ENCODE results near the gene RBKS.
"Not testable (repeated sequence)": the region's sequence is repeated elsewhere in the genome, so short reads cannot be mapped to it uniquely, and the experiment has no call there.

The RBKS gene

GRCh38 chr2:27870724-27871123 is 19.5 kb downstream of the RBKS start:
- no peak for DNase-seq

GRCh38 chr2:27869763-27870162 is 20.4 kb downstream of the RBKS start:
- no peak for DNase-seq

- DNase-seq: no peak
These were observed 23.9 kb downstream of the RBKS start for GRCh38 chr2:27866237-27866636.

DNA sequence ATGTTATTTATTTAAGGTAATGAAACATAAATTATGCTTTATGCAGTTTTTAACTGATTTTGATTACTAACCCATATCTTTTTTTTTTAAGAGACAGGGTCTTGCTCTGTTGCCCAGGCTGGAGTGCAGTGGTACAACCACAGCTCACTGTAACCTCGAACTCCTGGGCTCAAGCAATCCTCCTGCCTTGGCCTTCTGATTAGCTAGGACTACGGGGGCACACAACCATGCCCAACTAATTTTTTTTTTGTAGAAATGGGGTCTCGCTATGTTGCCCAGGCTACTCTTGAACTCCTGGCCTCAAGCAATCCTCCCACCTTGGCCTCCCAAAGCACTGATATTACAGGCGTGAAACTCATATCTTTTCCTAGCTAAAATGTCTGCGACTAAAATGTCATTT is 26.2 kb downstream of the RBKS start:
- not testable (repeated sequence) for DNase-seq

GRCh38 chr2:27863146-27863545 is 27.0 kb downstream of the RBKS start:
- no peak for DNase-seq

DNA sequence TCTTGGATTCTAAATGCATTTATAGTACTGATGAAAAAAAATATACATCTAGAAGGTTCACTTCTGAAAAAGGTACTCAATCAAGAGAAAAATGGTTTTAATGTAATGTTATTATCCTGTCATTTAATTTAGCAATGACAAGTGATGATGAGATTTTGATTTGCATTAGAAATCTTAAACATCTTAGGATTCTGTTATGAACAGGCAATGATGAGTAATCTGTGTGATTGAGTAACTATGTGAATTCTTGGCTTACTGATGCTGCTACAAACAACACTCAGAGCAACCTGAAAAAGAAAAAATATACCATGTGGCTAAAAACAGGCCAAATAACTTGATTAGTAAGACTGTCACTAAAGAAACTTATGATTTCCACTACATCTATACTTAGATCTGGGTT is 30.1 kb downstream of the RBKS start:
- DNase-seq: no peak

GRCh38 chr2:27857417-27858172 is 32.6 kb downstream of the RBKS start:
- no peak for DNase-seq

DNA sequence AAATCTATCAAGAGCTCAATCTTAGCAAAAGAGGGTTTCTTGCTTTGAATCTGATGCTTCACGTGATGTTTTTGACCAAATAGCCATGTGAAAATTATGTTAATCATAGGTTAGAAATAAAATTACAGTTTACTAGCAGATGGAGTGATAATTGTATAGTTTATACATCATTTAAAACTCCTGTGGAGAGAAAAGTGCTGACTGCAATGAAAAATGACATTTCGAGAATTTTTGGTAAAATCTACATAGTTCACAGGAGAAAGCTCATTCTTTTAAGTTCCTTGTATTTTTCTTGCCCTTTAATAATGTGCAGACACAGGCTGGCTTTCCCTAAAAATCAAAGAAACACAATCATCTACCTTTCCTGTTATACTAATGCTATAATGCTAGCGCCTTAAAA is 33.2 kb downstream of the RBKS start:
- DNase-seq: no peak

GRCh38 chr2:27856386-27856785 is 33.8 kb downstream of the RBKS start:
- no peak for DNase-seq

DNA sequence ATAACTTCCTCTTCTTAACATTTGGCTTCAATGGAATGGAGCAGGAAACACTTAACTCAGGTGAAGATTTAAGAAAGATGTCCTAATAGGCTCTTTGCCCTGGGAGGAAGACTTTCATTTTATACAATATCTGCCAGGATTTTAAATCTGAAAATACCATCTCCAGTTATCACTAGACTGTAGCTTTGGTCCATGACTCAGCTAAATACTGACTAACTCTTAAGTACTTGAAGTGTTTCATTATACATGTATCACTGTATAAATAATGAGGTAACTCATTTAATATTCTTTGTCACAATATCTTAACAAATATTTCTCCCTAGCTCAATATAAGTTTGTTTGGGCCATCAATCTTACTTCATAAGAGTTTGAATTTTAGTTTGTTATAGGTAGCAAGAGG is 34.7 kb downstream of the RBKS start:
- no peak for DNase-seq

GRCh38 chr2:27854229-27854862 is 35.8 kb downstream of the RBKS start:
- DNase-seq: no peak

GRCh38 chr2:27852691-27853090 is 37.5 kb downstream of the RBKS start:
- DNase-seq: no peak

DNA sequence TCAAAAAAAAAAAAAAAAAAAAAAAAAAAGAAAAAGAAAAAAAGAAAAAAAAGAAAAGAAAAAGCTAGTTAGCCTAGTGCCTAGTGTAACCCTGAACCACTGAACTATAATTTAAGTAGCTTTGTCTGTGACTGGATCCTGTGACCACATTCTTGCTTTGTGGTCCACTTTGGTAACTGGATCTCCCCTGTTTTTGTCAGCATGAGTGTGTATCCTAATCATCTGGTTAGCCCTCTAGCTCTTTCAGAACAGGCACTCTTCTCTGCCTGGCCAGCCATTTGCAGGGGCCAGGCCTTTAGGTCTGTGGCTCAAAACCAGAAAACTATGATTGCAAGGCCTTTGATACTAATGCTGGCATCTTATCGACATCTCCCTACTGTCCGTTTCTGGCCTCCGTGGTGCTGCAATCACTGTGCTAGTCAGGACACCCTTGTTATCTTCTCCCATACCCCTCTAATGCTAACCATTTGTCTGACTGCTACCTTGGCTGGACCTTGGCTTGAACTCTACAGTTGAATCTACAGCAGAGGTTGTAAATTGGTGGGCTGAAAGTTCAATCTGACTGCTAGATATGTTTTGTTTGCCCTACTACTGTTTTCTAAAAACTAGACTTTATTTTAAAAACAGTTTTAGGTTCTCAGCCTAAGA is 40.5 kb downstream of the RBKS start:
- DNase-seq: no peak

DNA sequence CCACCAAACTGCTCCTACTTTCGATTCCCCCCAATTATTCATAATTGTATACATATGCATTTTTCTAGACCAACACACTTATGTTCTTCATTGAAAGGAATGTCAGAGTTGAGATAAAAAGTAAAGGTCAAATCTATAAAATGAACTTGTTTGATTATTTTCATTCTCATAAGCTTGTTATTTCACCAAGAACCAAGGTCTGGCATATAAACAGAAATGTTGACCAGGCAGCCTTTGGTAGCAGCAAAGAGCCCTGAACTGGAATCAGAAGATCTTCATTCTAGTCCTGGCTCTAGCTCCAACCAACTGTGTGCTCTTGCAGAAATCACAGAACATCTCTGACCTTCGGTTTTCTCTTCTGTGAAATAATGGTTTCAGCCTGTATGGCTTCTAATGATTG is 42.9 kb downstream of the RBKS start:
- DNase-seq: no peak

DNA sequence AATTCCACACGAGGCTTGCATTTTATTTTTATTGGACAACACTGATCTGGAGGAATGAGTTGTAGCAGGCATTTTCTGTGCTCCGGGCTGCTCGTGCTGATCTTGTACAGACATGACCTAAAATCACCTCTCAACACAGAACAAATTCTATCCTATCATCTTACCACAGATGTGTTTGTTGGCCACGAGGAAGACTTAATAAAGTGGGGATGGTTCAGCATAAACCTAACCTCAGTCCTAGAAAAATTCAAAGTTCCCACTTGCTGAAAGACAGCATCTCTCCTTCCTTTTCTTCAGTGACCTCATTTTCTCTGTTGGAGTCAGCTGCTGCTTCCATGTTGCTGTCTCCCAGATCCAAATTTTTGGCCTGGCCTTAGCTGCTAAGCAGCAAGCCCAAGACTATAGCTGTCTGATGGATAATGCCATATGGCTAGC is 45.3 kb downstream of the RBKS start:
- no peak for DNase-seq

GRCh38 chr2:27843992-27844391 is 46.2 kb downstream of the RBKS start:
- DNase-seq: no peak

- DNase-seq: no peak
These were observed 47.3 kb downstream of the RBKS start for GRCh38 chr2:27842894-27843293.

GRCh38 chr2:27839022-27839618 is 51.1 kb downstream of the RBKS start:
- no peak for DNase-seq

GRCh38 chr2:27838502-27838901 is 51.7 kb downstream of the RBKS start:
- DNase-seq: no peak

GRCh38 chr2:27833931-27834330 is 56.3 kb downstream of the RBKS start:
- no peak for DNase-seq

- no peak for DNase-seq
These were observed 57.8 kb downstream of the RBKS start for GRCh38 chr2:27832396-27832795.

DNA sequence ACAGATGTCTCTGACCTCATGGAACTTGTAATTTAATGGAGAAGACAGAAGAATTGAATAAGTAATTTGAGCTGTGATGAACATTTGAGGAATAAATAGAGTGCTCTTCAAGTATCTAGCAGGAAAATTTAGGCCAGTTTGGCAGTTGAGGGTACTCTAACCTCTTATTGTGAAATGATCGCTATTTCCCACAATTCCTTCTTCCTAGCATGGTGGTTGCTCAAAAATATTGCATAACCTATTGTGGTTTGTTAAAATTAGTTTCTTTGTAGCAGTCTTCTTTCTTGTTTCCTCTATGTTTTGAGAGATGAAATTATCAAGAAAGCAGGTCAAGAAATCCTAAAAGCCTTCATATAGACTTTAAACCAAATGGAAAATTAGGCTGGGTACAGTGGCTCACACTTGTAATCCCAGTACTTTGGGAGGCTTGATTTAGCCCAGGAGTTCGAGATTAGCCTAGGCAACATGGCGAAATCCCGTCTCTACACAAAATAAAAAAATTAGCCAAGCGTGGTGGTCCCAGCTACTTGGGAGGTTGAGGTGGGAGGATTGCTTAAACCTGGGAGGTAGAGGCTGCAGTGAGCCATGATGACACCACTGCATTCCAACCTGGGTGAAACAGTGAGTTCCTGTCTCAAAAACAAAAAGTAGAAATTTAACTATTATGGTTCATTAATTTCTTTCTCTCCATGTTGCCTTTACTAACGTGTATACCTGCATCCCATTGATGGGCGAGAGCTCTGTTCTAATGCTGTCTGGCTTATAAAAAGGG is 58.7 kb downstream of the RBKS start:
- no peak for DNase-seq

GRCh38 chr2:27830656-27831055 is 59.5 kb downstream of the RBKS start:
- DNase-seq: no peak

All from NCI-H1930 (cell line).